GM19395 (cell line): ENCODE data around the gene GDPD2.

ENCODE experiments used
- ATAC-seq: cut with Tn5 transposase; IDR thresholded peaks from one replicate; pipeline ENCODE4 v1.9.1; 2021; ENCODE audit warnings: mild to moderate bottlenecking, moderate library complexity; ENCODE audit not compliant: unreplicated experiment

Gene GDPD2

DNA sequence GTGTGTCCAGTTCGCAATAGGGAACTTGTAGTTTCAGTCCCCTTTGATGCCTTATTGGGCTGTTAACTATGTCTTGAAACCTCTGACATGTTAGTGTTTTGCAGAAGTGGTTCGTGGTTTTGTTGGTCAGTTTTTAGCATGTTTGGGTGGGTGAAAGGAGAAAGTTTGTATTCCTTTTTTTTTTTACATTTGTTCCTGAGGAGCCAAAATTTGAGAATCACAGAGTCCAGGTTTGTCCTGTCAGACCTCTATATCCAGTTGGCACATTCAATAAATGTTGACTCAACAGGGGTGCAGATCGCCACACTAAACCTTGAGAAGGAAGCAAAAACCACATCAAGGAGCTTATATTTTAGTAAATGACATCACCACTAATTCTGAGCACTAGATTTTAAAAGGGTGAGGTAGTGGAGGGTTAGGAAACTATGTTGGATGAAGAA is 47.8 kb downstream of the GDPD2 start:
- peak; percentile 78 for ATAC-seq

DNA sequence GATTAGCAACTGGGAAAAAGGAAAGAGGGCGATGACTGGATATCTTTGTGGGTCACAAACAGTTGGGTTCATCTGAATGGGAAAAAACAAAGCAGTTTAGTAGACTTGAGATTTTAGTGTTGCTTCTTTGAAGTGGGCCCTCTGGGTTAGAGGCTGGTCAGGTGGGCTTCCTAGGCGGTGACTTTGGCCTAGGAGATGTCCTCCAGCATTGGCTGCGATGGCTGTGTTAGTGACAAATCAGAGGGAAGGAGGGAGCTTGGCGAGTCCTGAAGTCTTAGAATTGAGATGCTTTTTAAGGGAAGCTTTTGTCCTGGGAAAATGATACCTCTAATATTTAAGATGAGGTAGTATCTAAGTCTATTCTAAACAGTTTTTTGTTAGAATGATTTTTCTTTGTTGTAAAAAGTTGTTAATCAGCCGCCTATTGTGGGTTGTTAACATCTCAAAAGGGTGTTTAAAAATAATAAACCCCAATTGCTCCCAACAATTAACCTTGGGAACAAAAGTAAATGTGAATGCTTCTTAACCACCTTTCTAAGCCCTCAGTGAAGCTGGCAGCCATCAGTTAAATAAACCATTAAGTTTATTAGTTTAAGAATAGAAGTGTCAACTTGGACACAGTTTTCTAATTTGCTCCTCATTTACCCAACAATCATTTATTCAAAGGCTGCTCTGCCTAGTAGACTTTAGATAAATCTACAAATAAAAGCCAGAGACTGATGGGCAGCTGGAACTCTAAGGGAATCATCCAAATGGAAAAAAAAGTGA is 53.2 kb downstream of the GDPD2 start:
- no peak for ATAC-seq

DNA sequence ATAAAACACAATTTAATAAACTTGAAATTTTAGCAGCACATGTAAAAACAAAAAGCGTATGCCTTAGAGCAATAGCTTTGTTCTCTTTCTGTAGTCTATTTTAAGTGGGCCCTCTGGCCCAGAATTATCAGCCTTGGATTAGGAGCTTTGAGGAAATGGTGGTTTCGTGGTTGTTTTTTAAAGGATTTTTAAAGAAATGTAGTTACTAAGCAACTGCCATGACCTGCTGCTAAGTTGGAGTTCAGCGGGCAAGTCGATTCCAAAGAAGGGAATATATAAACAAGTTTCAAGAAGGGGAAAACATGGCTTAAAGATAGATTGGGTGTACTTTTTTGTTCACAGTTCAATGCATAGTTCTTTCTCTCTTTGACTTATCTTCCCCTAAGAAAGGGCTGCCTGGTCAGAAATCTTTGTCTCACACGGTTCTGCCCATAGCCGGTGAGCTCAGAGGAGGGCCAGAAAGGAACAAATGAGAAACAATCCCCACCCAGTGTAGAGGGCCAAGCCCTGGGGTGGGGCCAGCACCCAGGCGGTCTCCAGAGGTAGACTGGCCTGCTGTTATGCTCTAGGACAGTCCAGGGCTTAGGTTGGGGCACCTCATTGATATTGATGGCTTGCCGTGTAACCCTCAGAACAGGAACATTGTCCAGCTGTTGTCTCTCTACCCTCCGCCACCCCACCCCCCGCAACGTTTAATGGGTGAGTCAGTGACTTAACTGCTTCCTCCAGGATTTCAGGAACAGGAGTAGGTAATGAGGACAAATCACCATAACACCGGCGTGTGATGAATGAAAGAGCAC is 54.0 kb downstream of the GDPD2 start:
- ATAC-seq = no peak

DNA sequence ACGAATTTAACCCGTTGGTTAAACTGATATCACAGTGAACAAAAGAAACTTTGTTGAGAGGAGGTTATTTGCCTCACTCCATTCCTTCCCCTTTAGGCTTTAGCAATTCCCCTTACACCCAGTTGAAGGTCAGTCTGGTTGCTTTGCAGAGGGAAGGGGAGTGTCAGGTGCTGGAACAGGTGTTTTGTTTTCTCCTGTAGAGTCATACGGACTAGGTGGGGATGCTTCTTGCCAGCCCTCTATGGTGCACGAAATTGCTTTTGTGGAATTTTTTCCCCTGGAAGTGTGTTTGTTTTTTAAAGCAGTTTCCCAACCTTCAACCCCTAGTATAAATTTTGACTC is 54.6 kb downstream of the GDPD2 start:
- no peak for ATAC-seq

DNA sequence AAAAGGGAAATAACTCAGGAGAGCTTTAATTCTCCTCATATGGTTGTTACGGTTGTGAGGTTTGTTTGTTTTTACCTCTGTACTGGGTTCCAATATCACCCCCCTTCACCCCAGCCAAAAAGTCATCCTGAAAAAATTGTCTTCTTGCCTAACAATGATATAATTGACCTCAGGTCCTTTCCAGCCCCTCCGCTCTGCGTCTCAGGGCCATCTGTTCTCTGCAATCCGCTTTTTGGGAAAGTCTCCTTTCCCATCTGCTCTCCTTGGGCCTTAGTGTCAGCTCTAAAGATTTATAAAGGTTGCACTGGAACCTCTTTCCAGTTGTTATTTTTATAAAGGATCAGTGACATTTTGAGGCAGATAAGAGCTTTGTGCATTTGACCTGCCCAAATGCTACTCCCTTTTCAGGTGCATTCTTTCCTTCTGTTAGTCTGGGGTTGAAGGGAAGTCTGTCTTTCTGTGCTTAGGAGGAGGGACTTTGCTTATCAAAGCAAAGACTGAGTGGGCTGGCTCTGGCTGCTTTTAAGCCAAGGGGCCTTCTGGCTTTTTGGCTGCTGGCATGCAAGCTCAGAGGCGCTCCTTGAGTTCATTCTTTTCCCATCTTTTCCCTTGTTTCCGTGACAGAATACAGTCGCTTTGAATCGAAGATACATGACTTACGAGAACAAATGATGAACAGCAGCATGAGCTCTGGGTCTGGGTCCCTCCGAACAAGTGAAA is 55.6 kb downstream of the GDPD2 start:
- ATAC-seq = no peak

DNA sequence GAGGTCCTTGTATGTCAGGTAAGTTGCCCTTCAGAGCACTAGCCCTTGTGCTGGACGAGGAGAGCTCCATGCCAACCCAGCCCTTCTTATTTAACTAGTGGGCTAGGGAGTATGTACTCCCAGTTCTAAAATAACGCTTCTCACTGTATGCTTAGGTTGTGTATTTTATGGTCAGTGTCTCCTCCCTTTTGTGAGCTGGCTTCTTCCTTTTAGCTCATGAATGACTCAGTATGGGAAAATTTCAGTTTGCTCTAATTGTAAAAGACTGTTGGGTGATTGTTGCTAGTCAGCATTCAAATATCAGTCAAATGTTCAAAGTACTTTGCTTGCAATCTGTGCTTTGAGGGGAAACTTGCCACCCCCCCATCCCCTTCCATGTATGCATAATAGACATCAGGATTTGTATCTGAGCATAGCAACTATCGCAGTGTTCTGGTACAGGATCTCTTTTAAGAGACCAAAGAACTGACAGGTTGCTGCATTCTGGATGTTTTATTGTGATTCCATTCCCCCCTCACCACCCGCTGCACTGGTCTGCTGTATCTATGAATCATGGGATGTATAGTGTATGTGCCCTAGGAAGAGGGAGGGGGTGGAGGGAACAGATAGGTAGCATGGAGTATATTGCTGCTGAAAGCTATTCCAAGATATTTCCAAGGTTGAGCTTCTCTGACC is 56.3 kb downstream of the GDPD2 start:
- ATAC-seq = no peak

DNA sequence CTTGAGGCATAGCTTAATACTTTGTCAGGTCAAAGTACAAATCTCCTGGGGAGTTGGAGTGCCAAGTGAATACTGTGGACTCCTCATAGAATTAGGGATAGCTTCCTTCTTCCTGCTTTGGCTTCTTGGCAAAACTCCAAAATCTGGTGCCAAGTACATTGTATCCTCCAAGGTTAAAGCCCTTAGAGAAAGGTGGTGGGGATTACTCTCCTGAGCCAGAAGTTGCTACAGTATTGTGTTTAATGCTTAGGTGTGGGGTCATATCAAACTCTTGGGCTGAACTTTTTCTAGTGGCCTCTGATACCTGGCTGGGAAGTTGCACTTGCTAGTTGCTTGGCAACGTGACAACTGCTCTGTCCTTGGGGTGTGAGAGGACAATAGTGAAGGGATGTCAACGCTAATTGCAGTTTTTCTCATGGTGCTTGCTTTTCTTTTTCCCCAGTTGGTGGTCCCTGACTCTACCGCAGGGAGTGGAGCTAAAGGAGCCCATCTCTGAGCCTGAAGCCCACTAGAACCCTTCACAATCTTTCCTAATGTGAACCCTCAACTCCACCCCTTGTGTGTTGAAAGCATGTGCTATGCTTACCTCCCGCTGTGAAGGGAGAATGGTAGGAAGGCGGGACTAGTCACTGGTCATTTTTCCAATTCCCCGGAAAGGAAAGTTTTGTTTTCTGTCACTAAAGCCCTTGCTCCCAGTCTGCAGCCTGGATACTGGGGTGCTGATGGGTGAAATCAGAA is 57.0 kb downstream of the GDPD2 start:
- ATAC-seq = no peak

DNA sequence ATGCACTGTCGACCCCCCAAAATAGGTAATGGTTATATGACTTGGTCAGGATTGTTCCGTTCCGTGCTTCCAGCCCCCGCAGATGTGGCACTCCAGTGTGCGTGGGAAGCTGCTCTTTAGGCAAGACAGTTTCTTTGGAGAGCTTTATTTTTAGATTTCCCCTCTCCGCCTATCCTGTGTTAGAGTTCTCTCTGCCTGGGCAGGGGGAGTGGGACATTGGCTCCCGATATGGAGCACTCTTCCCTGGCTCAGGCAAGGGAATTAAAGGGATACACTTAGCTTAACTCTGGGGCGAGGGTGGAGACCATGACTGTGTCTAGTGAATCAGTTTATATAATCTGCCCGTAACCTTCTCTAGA is 57.5 kb downstream of the GDPD2 start:
- no peak for ATAC-seq

DNA sequence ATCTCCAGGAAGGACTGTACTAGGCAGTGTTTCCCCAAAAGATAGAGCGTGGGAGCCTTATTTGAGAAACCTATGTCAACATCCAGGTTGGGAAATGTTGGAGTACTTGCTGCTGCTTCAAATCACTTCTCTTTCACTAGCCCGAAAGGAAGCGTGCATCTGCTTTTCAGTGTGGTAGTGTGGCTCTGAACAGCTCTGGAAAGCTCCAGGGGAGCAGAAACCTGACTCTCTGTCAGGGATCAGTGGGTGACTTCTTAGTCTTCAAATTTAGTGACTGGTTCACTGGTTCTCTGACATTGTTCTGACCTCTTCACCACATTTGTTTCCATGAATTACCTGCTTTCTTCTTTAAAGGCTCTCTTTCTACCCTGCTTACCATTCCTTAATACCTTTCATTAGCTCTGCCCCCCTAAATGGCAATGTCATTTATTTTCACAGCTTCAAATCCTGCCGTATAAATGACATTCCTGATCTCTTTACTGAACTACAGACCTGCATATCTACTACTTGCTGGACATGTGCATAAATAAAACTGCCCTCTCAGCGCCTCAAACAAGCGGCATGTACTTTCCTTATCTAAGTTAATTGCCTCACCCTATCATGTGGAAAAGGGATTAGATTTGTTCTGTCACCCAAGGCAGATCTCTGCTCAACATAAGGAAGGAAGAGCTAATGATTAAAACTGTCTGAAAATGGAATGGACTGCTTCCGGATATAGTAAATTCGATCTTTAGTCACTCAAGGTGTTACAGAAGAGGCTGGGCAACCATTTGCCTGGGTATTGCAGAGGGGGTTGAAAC is 58.6 kb downstream of the GDPD2 start:
- ATAC-seq = no peak

DNA sequence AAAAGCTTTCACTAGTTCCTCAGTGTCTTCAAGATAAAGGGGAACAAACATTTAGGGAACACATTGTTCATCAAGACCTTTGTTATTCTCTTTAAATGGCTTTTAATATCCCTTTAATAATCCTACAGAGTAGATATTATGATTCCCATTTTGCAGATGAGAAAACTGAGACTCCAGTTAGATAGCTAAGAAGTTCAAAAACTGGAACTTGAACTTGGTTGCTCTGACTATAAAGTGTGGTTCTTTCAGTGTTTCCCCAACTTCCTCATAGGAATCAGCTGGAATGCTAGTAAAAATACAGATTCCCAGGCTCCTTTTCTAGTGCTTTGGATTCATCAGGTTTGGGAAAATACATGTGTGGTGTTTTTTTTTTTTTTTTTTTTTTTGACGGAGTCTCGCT is 59.2 kb downstream of the GDPD2 start:
- ATAC-seq = no peak
